ENCODE measurements around the gene SLC49A3. TPM values are rescaled to one million over a fixed set of nuclear protein-coding genes. Genes with fewer than 3 reads are reported as not detected.
"Not testable (repeated sequence)": the region's sequence is repeated elsewhere in the genome, so short reads cannot be mapped to it uniquely, and the experiment has no call there.

Gene SLC49A3
- total RNA-seq, 1 experiment from 2014 or later: not detected

GRCh38 chr4:699816-700580, 11.0 kb upstream of the SLC49A3 start:
- CTCF ChIA-PET: no interaction called here
- no peaks in the 10 kb centered on the region for H3K9me2 ChIP-seq (replicated peaks; ENCODE audit: low read length)
- H3K4me3 ChIP-seq (ENCODE audit: low read length): no peak overlapping the region
- H3K4me2 ChIP-seq (ENCODE audit: low read length): no peak overlapping the region
- H2AFZ ChIP-seq (ENCODE audit: low read length): no peak overlapping the region
- intact Hi-C loops (cut with micrococcal nuclease): no loop called here
- POLR2A ChIA-PET (ENCODE audit: unreplicated experiment): no interaction called here
- no peaks in the 10 kb centered on the region for H3K79me2 ChIP-seq (ENCODE audit: low read length)
- no peak for DNase-seq
- H3K9ac ChIP-seq (ENCODE audit: low read length): no peak overlapping the region
- H3K27me3 ChIP-seq (ENCODE audit: low read length): no peaks in the 10 kb centered on the region
- 0 out of 2 replicates have a peak, but pooled peaks cover 4% of the 10 kb centered on the region for H3K4me1 ChIP-seq (ENCODE audit: insufficient read depth, low read length)
- no peaks in the 10 kb centered on the region for H3K36me3 ChIP-seq (ENCODE audit: low read depth, low read length)
- H3K9me3 ChIP-seq (ENCODE audit: low read length): no peaks in the 10 kb centered on the region
- H4K20me1 ChIP-seq (ENCODE audit: low read length): no peaks in the 10 kb centered on the region
- H3K27ac ChIP-seq (ENCODE audit: low read length): no peak overlapping the region
- no peak for ATAC-seq
- no TSS peak for BruUV-seq (replicated peaks)
- TF ChIP-seq CTCF (conservative IDR thresholded peaks at IDR 0.05; ENCODE audit: low read depth, low read length) (no peak), EZH2phosphoT487 (IDR thresholded peaks at IDR 0.05; ENCODE audit: borderline replicate concordance, low read length) (no peak), EZH2 (IDR thresholded peaks at IDR 0.05; ENCODE audit: low read length, unreplicated experiment) (no peak)
- no peaks in the 10 kb centered on the region for H3F3A ChIP-seq (ENCODE audit: low read length, unreplicated experiment)

- ATAC-seq; H3K27me3 ChIP-seq (ENCODE audit: low read length); H3K4me2 ChIP-seq (ENCODE audit: low read length); POLR2A ChIA-PET (ENCODE audit: unreplicated experiment); CTCF ChIA-PET; H3K9me3 ChIP-seq (ENCODE audit: low read length); H3K9ac ChIP-seq (ENCODE audit: low read length); intact Hi-C loops (cut with micrococcal nuclease); DNase-seq; H3K36me3 ChIP-seq (ENCODE audit: low read depth, low read length); H3K9me2 ChIP-seq (replicated peaks; ENCODE audit: low read length); H3K4me1 ChIP-seq (ENCODE audit: insufficient read depth, low read length); H3K79me2 ChIP-seq (ENCODE audit: low read length); BruUV-seq (replicated peaks); H2AFZ ChIP-seq (ENCODE audit: low read length); H3K27ac ChIP-seq (ENCODE audit: low read length); H3K4me3 ChIP-seq (ENCODE audit: low read length); H3F3A ChIP-seq (ENCODE audit: low read length, unreplicated experiment); H4K20me1 ChIP-seq (ENCODE audit: low read length): not testable (repeated sequence)
These were observed 5.5 kb upstream of the SLC49A3 start for GRCh38 chr4:694341-694940.

DNA sequence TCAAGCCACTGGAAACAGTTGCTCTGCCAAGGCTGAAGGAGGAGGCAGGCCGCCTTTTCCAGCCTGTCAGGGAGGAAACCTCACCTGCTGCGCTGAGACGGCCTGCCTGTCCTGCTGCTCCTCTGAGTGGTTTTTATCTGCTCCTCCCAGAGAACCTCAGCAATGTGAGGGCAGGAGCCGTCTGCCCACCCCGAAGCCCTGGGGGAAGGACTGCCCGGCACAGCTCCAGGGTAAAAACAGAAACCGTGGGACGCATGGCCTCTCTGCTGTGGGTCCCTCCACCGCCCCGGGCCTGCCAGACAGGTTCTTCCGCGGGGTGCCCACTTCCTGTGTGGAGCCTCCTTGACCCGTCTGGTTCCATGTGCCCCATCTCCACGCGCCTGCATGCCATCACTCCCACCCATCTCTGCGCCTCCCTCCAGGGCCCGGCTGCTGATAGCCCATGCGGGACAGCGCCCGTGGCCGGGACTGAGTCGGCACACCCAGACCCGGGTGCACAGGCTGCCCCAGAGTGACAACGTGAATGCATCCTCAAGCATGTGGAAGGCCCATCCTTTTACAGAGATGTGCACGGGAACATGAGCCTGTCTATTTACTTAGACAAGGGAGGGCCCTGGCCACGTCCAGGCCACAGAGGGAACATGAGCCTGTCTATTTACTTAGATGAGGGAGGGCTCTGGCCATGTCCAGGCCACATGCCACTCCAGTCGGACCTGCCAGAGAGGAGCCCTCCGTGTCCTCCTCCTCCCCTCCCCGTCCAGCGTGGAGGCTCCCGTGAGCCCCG, 4.0 kb upstream of the SLC49A3 start:
- Histone ChIP-seq H4K20me1 (ENCODE audit: low read length) (no peaks in the 10 kb centered on the region), H3K27ac (ENCODE audit: low read length) (no peak overlapping the region), H3K4me1 (ENCODE audit: insufficient read depth, low read length) (peaks cover 4% of the 10 kb centered on the region; the same call in 1 of the 2 replicates), H3K9me3 (ENCODE audit: low read length) (no peaks in the 10 kb centered on the region), H3K27me3 (ENCODE audit: low read length) (no peaks in the 10 kb centered on the region), H2AFZ (ENCODE audit: low read length) (no peak overlapping the region), H3F3A (ENCODE audit: low read length, unreplicated experiment) (no peaks in the 10 kb centered on the region), H3K9ac (ENCODE audit: low read length) (no peak overlapping the region), H3K4me2 (ENCODE audit: low read length) (no peak overlapping the region), H3K79me2 (ENCODE audit: low read length) (no peaks in the 10 kb centered on the region), H3K36me3 (ENCODE audit: low read depth, low read length) (no peaks in the 10 kb centered on the region), H3K9me2 (replicated peaks; ENCODE audit: low read length) (no peaks in the 10 kb centered on the region), H3K4me3 (ENCODE audit: low read length) (no peak overlapping the region)
- intact Hi-C loops (cut with micrococcal nuclease): no loop called here
- ChIA-PET POLR2A (ENCODE audit: unreplicated experiment) (no interaction called here), CTCF (no interaction called here)
- peak; percentile 51; the same call in 1 of the 2 replicates for ATAC-seq
- no TSS peak for BruUV-seq (replicated peaks)
- TF ChIP-seq CTCF (conservative IDR thresholded peaks at IDR 0.05; ENCODE audit: low read depth, low read length) (no peak), EZH2phosphoT487 (IDR thresholded peaks at IDR 0.05; ENCODE audit: borderline replicate concordance, low read length) (no peak), EZH2 (IDR thresholded peaks at IDR 0.05; ENCODE audit: low read length, unreplicated experiment) (no peak)
- DNase-seq: no peak
